GM15510 (cell line): ENCODE data around the gene PRKN.

ENCODE experiments used
- POLR2A ChIP-seq: IDR thresholded peaks from 3 replicates; pipeline ENCODE4 v1.6.1; 2011; ENCODE audit warnings: borderline replicate concordance; ENCODE audit not compliant: insufficient read length; ENCODE audit errors: extremely low read depth

Gene PRKN

GRCh38 chr6:161961796-161962195, 765.8 kb downstream of the PRKN start:
- no peak for TF ChIP-seq POLR2A

GRCh38 chr6:161961046-161961445, 766.5 kb downstream of the PRKN start:
- no peak for TF ChIP-seq POLR2A

GRCh38 chr6:161959072-161959471, 768.5 kb downstream of the PRKN start:
- no peak for TF ChIP-seq POLR2A

- TF ChIP-seq POLR2A, result no peak
Observed at GRCh38 chr6:161956082-161956481, 771.5 kb downstream of the PRKN start.

GRCh38 chr6:161954699-161955276, 772.8 kb downstream of the PRKN start:
- no peak for TF ChIP-seq POLR2A

GRCh38 chr6:161954077-161954476, 773.5 kb downstream of the PRKN start:
- no peak for TF ChIP-seq POLR2A

- no peak for TF ChIP-seq POLR2A
Observed at GRCh38 chr6:161951126-161951525, 776.4 kb downstream of the PRKN start.

GRCh38 chr6:161949531-161949930, 778.0 kb downstream of the PRKN start:
- no peak for TF ChIP-seq POLR2A

- no peak for TF ChIP-seq POLR2A
Observed at GRCh38 chr6:161948462-161948861, 779.1 kb downstream of the PRKN start.

- no peak for TF ChIP-seq POLR2A
Observed at GRCh38 chr6:161947371-161947770, 780.2 kb downstream of the PRKN start.

- TF ChIP-seq POLR2A, result no peak
Observed at GRCh38 chr6:161946461-161946860, 781.1 kb downstream of the PRKN start.

GRCh38 chr6:161943561-161943960, 784.0 kb downstream of the PRKN start:
- no peak for TF ChIP-seq POLR2A

GRCh38 chr6:161941565-161941964, 786.0 kb downstream of the PRKN start:
- no peak for TF ChIP-seq POLR2A

GRCh38 chr6:161940519-161940918, 787.0 kb downstream of the PRKN start:
- TF ChIP-seq POLR2A, result no peak

GRCh38 chr6:161926324-161926723, 801.2 kb downstream of the PRKN start:
- TF ChIP-seq POLR2A, result no peak

GRCh38 chr6:161924516-161925116, 803.0 kb downstream of the PRKN start:
- TF ChIP-seq POLR2A, result no peak
